H1 (cell line): ENCODE data around the gene FAM181A. TPM values are rescaled to one million over a fixed set of nuclear protein-coding genes. Genes with fewer than 3 reads are reported as not detected.

Experiments
- CTCF ChIA-PET: fragments of 300-600 bp; sonication (Branson Sonifier 250); formaldehyde crosslinking; loops from one replicate; lab custom pipeline; 2021; ENCODE audit not compliant: partially characterized antibody; lab: Charles Lee
- POLR2A ChIA-PET: fragments of 300-600 bp; sonication (Branson Sonifier 250); formaldehyde crosslinking; loops from one replicate; lab custom pipeline; 2021; ENCODE audit warnings: inconsistent platforms; ENCODE audit not compliant: partially characterized antibody; lab: Charles Lee
- DNase-seq, 2 experiments: peaks; one replicate each; pipeline versions ENCODE4 v3.0.0 to v3.0.0-alpha.2; 2010 to 2022; ENCODE audit warnings: low spot score in 2 of 2, low read depth in 1 of 2, mixed read lengths in 1 of 2
- FAIRE-seq: peaks from 2 replicates; lab custom pipeline; 2011; peaks lifted over from hg19 to GRCh38; lab: Jason Lieb, UNC
- H2AFZ ChIP-seq: 2 replicates; pipeline ENCODE4 v1.8.1; 2012; ENCODE audit warnings: low read length, inconsistent platforms
- H2AK5ac ChIP-seq: 2 replicates; pipeline ENCODE4 v1.6.1; 2013; ENCODE audit warnings: low read depth, low read length
- H2BK120ac ChIP-seq: replicated peaks from 2 replicates; pipeline ENCODE3; 2013; ENCODE audit warnings: low read depth, low read length, inconsistent platforms
- H2BK12ac ChIP-seq: 2 replicates; pipeline ENCODE4 v1.6.1; 2013; ENCODE audit warnings: low read depth, low read length
- H2BK15ac ChIP-seq: 2 replicates; pipeline ENCODE4 v1.6.1; 2013; ENCODE audit warnings: low read length
- H2BK20ac ChIP-seq: 2 replicates; pipeline ENCODE4 v1.6.1; 2013; ENCODE audit warnings: low read length
- H2BK5ac ChIP-seq: 2 replicates; pipeline ENCODE4 v1.6.1; 2013; ENCODE audit warnings: low read depth, low read length
- H3K14ac ChIP-seq: 2 replicates; pipeline ENCODE4 v1.6.1; 2013; ENCODE audit warnings: inconsistent platforms; ENCODE audit not compliant: insufficient read length
- H3K18ac ChIP-seq: 2 replicates; pipeline ENCODE4 v1.6.1; 2013; ENCODE audit warnings: low read length; ENCODE audit errors: extremely low read depth
- H3K23ac ChIP-seq: 2 replicates; pipeline ENCODE4 v1.6.1; 2013; ENCODE audit warnings: inconsistent platforms; ENCODE audit not compliant: insufficient read length
- H3K23me2 ChIP-seq: 2 replicates; pipeline ENCODE4 v1.6.1; 2013; ENCODE audit warnings: low read depth, low read length
- H3K27ac ChIP-seq: 2 replicates; pipeline ENCODE4 v1.6.1; 2011; ENCODE audit warnings: low read depth, low read length, inconsistent platforms
- H3K27me3 ChIP-seq, 4 experiments: replicated peaks in 1 of 4; 1 replicate in 1 of 4; 2 replicates in 3 of 4; pipeline versions ENCODE4 v1.6.1 to v1.8.1; 2011 to 2013; ENCODE audit warnings: low read length in 3 of 4, mild to moderate bottlenecking in 3 of 4, inconsistent platforms in 2 of 4, mixed read lengths in 2 of 4, moderate library complexity in 1 of 4; ENCODE audit not compliant: control insufficient read depth in 3 of 4, insufficient read depth in 3 of 4; ENCODE audit errors: extremely low read depth in 1 of 4
- H3K36me3 ChIP-seq, 4 experiments: 2 replicates each; pipeline versions ENCODE4 v1.6.1 to v1.8.1; 2011 to 2013; ENCODE audit warnings: mild to moderate bottlenecking in 4 of 4, low read length in 3 of 4, moderate library complexity in 2 of 4, control low read depth in 1 of 4, inconsistent platforms in 1 of 4; ENCODE audit not compliant: insufficient read depth in 4 of 4, control insufficient read depth in 2 of 4
- H3K4ac ChIP-seq: replicated peaks from 2 replicates; pipeline ENCODE3; 2013; ENCODE audit warnings: low read length, low read depth, mixed read lengths, inconsistent platforms; ENCODE audit not compliant: insufficient read length
- H3K4me1 ChIP-seq, 4 experiments: replicated peaks in 1 of 4; 1 replicate in 1 of 4; 2 replicates in 3 of 4; pipeline versions ENCODE4 v1.6.1 to v1.8.1; 2011 to 2013; ENCODE audit warnings: low read length in 3 of 4, inconsistent platforms in 2 of 4, mixed read lengths in 1 of 4; ENCODE audit not compliant: insufficient read depth in 4 of 4, control insufficient read depth in 3 of 4
- H3K4me2 ChIP-seq, 2 experiments: 2 replicates each; pipeline versions ENCODE4 v1.6.1 to v1.8.1; 2011 to 2013; ENCODE audit warnings: low read depth in 2 of 2, low read length in 2 of 2, control low read depth in 1 of 2, inconsistent platforms in 1 of 2, mild to moderate bottlenecking in 1 of 2; ENCODE audit not compliant: insufficient read depth in 1 of 2
- H3K4me3 ChIP-seq, 4 experiments: fragments of 200-600, 300-600 bp in 1 of 4; sonication (generic), shearing (Covaris generic), sonication (Bioruptor Twin) in 1 of 4; 2 replicates each; pipeline versions ENCODE4 v1.5.1 to v1.8.1; 2011 to 2016; ENCODE audit warnings: low read length in 4 of 4, low read depth in 3 of 4, control low read depth in 2 of 4, inconsistent platforms in 2 of 4, mild to moderate bottlenecking in 2 of 4, mixed read lengths in 1 of 4, moderate library complexity in 1 of 4; ENCODE audit not compliant: insufficient read depth in 2 of 4; ENCODE audit errors: extremely low read depth in 1 of 4
- H3K56ac ChIP-seq: replicated peaks from 2 replicates; pipeline ENCODE3; 2013; ENCODE audit warnings: low read depth, mild to moderate bottlenecking, mixed read lengths, low read length, inconsistent platforms; ENCODE audit not compliant: insufficient read length
- H3K79me1 ChIP-seq: 2 replicates; pipeline ENCODE4 v1.6.1; 2013; ENCODE audit warnings: low read depth, low read length, control low read depth
- H3K79me2 ChIP-seq, 2 experiments: 2 replicates each; pipeline versions ENCODE4 v1.6.1 to v1.8.1; 2012 to 2013; ENCODE audit warnings: low read length in 2 of 2, mild to moderate bottlenecking in 2 of 2, inconsistent platforms in 1 of 2; ENCODE audit not compliant: insufficient read depth in 2 of 2, control insufficient read depth in 1 of 2
- H3K9ac ChIP-seq, 4 experiments: replicated peaks in 1 of 4; 1 replicate in 1 of 4; 2 replicates in 3 of 4; pipeline versions ENCODE4 v1.6.1 to v1.8.1; 2011 to 2013; ENCODE audit warnings: low read depth in 3 of 4, low read length in 3 of 4, control low read depth in 2 of 4, mild to moderate bottlenecking in 2 of 4, moderate library complexity in 2 of 4, inconsistent platforms in 1 of 4; ENCODE audit errors: extremely low read depth in 1 of 4
- H3K9me3 ChIP-seq, 2 experiments: 2 replicates each; pipeline versions ENCODE4 v1.6.1 to v1.8.1; 2012 to 2013; ENCODE audit warnings: mild to moderate bottlenecking in 2 of 2, moderate library complexity in 2 of 2, control low read depth in 1 of 2, inconsistent platforms in 1 of 2, low read depth in 1 of 2, low read length in 1 of 2, mixed read lengths in 1 of 2; ENCODE audit not compliant: insufficient read depth in 2 of 2
- H4K20me1 ChIP-seq, 2 experiments: replicated peaks in 1 of 2; 2 replicates each; pipeline versions ENCODE3 to v1.8.1; 2011 to 2013; ENCODE audit warnings: inconsistent platforms in 2 of 2, low read length in 2 of 2, mild to moderate bottlenecking in 1 of 2; ENCODE audit not compliant: insufficient read depth in 2 of 2, control insufficient read depth in 1 of 2
- H4K5ac ChIP-seq: 2 replicates; pipeline ENCODE4 v1.6.1; 2013; ENCODE audit warnings: low read length, low read depth, mixed read lengths, inconsistent platforms; ENCODE audit not compliant: insufficient read length
- H4K8ac ChIP-seq: 2 replicates; pipeline ENCODE4 v1.8.0; 2013; ENCODE audit warnings: mild to moderate bottlenecking, moderate library complexity, low read length, inconsistent platforms; ENCODE audit not compliant: insufficient read depth; ENCODE audit errors: extremely low read depth
- H4K91ac ChIP-seq: replicated peaks from 2 replicates; pipeline ENCODE3; 2013; ENCODE audit warnings: low read length, mixed read lengths, inconsistent platforms; ENCODE audit not compliant: insufficient read length
- CBX5 ChIP-seq: fragments of 300-800, 300-1000 bp; sonication (generic); IDR thresholded peaks from 2 replicates; pipeline ENCODE4 v1.7.1; 2016; ENCODE audit warnings: antibody characterized with exemption, low read length, low read depth
- E2F6 ChIP-seq: IDR thresholded peaks from 2 replicates; pipeline ENCODE4 v1.6.1; 2012; ENCODE audit warnings: inconsistent platforms
- FOSL1 ChIP-seq: IDR thresholded peaks from 2 replicates; pipeline ENCODE4 v1.6.1; 2011; ENCODE audit warnings: mild to moderate bottlenecking, low read depth, low read length, moderate library complexity; ENCODE audit not compliant: insufficient read depth
- MAFK ChIP-seq: IDR thresholded peaks from 2 replicates; pipeline ENCODE4 v1.6.1; 2012; ENCODE audit warnings: low read depth, mild to moderate bottlenecking, improper control_type of control experiment, low read length
- MAX ChIP-seq: IDR thresholded peaks from 2 replicates; pipeline ENCODE4 v1.6.1; 2012; ENCODE audit warnings: inconsistent platforms
- NANOG ChIP-seq: IDR thresholded peaks from 2 replicates; pipeline ENCODE4 v1.6.1; 2011; ENCODE audit warnings: low read length, low read depth, mild to moderate bottlenecking, inconsistent platforms; ENCODE audit not compliant: insufficient read depth, poor library complexity, severe bottlenecking
- RAD21 ChIP-seq, 2 experiments: IDR thresholded peaks in 1 of 2; conservative IDR thresholded peaks in 1 of 2; 2 replicates each; pipeline ENCODE4 v1.6.1; 2011; ENCODE audit warnings: low read depth in 2 of 2, low read length in 2 of 2, improper control_type of control experiment in 1 of 2, inconsistent platforms in 1 of 2, mild to moderate bottlenecking in 1 of 2, moderate library complexity in 1 of 2
- USF2 ChIP-seq: IDR thresholded peaks from 2 replicates; pipeline ENCODE4 v1.6.1; 2011; ENCODE audit warnings: low read length, improper control_type of control experiment
- ZNF274 ChIP-seq: IDR thresholded peaks from 2 replicates; pipeline ENCODE4 v1.7.0; 2012; ENCODE audit warnings: low read length, borderline replicate concordance; ENCODE audit errors: extremely low read depth
- WGBS, 2 experiments: shearing (Covaris generic) in 1 of 2; methylation state at CpG; one replicate each; pipeline versions ENCODE4 v1.1.6 to v1.1.7; 2013 to 2015; ENCODE audit warnings: low lambda C conversion rate in 2 of 2, mixed read lengths in 2 of 2, inconsistent platforms in 1 of 2, low coverage in 1 of 2, missing lambda C conversion rate in 1 of 2; ENCODE audit not compliant: insufficient replicate concordance in 2 of 2, insufficient coverage in 1 of 2, insufficient read length in 1 of 2; ENCODE audit errors: extremely low coverage in 1 of 2, missing lambda C conversion rate in 1 of 2; 5-methylcytosine and 5-hydroxymethylcytosine counted together
- polyA plus RNA-seq, 7 experiments: library from polyadenylated mRNA; depleted of rRNA in 3 of 7; stranded (reverse) in 5 of 7; unstranded in 2 of 7; fragments of >200 nt in 5 of 7; fragments of 200-250 nt in 2 of 7; gene quantifications; 1 replicate in 5 of 7; 2 replicates in 1 of 7; 4 replicates in 1 of 7; pipeline versions ENCODE4 v1.2.1 to v1.2.3, GENCODE V29; 2011 to 2013; ENCODE audit warnings: missing spikeins in 2 of 7, mixed read lengths in 2 of 7
- total RNA-seq: library from RNA; stranded (reverse); fragmentation: NEBNext Ultra II Directional; extraction: Animal tissue kit (Norgen Biotek cat#: 25700); gene quantifications from 2 replicates; pipeline ENCODE4 v1.2.1, GENCODE V29; 2021

Gene FAM181A
- total and polyA plus RNA-seq, 2 of the 8 experiments (the other 6 are each of a cell fraction or from before 2014, with no cell fraction given) = not detected

GRCh38 chr14:93975791-93976476 is 48.8 kb downstream of the FAM181A start:
- POLR2A ChIA-PET = interaction anchor here (1.4 kb wide), 1 partner anchor 30 kb away, joined by 4 read pairs; no protein-coding TSS in a partner anchor
- WGBS, 2 experiments = 79% methylated on average over 9 of the region's 9 CpGs; no CpG with 5 or more reads in 1 of the 2 experiments
- Histone ChIP-seq H3K4ac (no peak overlapping the region), H2AK5ac (no peak overlapping the region), H3K56ac (no peak overlapping the region), H4K91ac (no peak overlapping the region), H2BK5ac (no peak overlapping the region), H4K20me1 (no peaks in the 10 kb centered on the region), H2BK120ac (no peak overlapping the region), H2AFZ (no peak overlapping the region), H3K9me3 (no peaks in the 10 kb centered on the region), H2BK20ac (no peak overlapping the region), H3K18ac (no peak overlapping the region), H3K79me2 (no peaks in the 10 kb centered on the region), H3K4me3 (no peak overlapping the region), H3K27me3 (no peaks in the 10 kb centered on the region; a peak in 1 of 7 replicates), H3K79me1 (no peaks in the 10 kb centered on the region), H3K4me1 (peaks cover 0 to 3% (median 0%) of the 10 kb centered on the region in 4 experiments; a peak in 1 of 7 replicates), H4K5ac (no peak overlapping the region), H3K27ac (no peak overlapping the region; the same call in 1 of the 2 replicates), H2BK12ac (no peak overlapping the region), H4K8ac (no peak overlapping the region), H2BK15ac (no peak overlapping the region), H3K4me2 (no peak overlapping the region), H3K36me3 (no peaks in the 10 kb centered on the region), H3K9ac (no peak overlapping the region), H3K23ac (no peak overlapping the region), H3K23me2 (no peaks in the 10 kb centered on the region), H3K14ac (no peak overlapping the region)
- CTCF ChIA-PET = interaction anchor here (0.9 to 7.8 kb wide), 6 partner anchors 8 to 61 kb away, joined by 3 to 81 read pairs (median 24); no protein-coding TSS in a partner anchor
- FAIRE-seq = no peak
- DNase-seq = no peak
- TF ChIP-seq MAX = 0 out of 2 replicates have a peak, but pooled peaks have one; percentile 35
- TF ChIP-seq USF2 = no peak
- TF ChIP-seq CBX5 = no peak
- no peak for TF ChIP-seq ZNF274
- TF ChIP-seq FOSL1 = no peak
- TF ChIP-seq NANOG = no peak
- no peak for TF ChIP-seq E2F6
- TF ChIP-seq RAD21 (IDR thresholded peaks at IDR 0.05 in 1 of 2, conservative IDR thresholded peaks at IDR 0.05 in 1 of 2; ENCODE audit: low read depth in 2 of 2, low read length in 2 of 2) = no peak
- TF ChIP-seq MAFK = no peak
